C1 segment of cervical spinal cord (tissue), 14 donors: ENCODE measurements around the gene CDC42BPA.
"Not testable (repeated sequence)": the region's sequence is repeated elsewhere in the genome, so short reads cannot be mapped to it uniquely, and the experiment has no call there.

Experiments used
- DNase-seq, 14 donors: peaks; one replicate each; lab custom pipeline; 2025; lab: John Stamatoyannopoulos, UW

Gene CDC42BPA

GRCh38 chr1:226965581-226966440, 352.5 kb downstream of the CDC42BPA start:
- peak in 1 of 14 donors; percentile 61 for DNase-seq

- no peak for DNase-seq
These were observed 353.4 kb downstream of the CDC42BPA start for GRCh38 chr1:226964611-226965486.

- peak in 1 of 14 donors; percentile 46 for DNase-seq
These were observed 354.2 kb downstream of the CDC42BPA start for GRCh38 chr1:226964068-226964425.

GRCh38 chr1:226962421-226963391, 355.6 kb downstream of the CDC42BPA start:
- no peak for DNase-seq

GRCh38 chr1:226960944-226961765, 357.1 kb downstream of the CDC42BPA start:
- DNase-seq, result no peak

GRCh38 chr1:226960256-226960655, 358.0 kb downstream of the CDC42BPA start:
- DNase-seq, result no peak

GRCh38 chr1:226958300-226958699, 360.0 kb downstream of the CDC42BPA start:
- DNase-seq, result no peak

- DNase-seq, result no peak
These were observed 360.6 kb downstream of the CDC42BPA start for GRCh38 chr1:226957714-226958113.

- DNase-seq, result no peak
These were observed 361.2 kb downstream of the CDC42BPA start for GRCh38 chr1:226956942-226957713.

GRCh38 chr1:226955857-226956256, 362.4 kb downstream of the CDC42BPA start:
- DNase-seq, result not testable (repeated sequence)

- no peak for DNase-seq
These were observed 363.5 kb downstream of the CDC42BPA start for GRCh38 chr1:226954777-226955176.

- no peak for DNase-seq
These were observed 364.0 kb downstream of the CDC42BPA start for GRCh38 chr1:226954337-226954736.

- no peak for DNase-seq
These were observed 365.0 kb downstream of the CDC42BPA start for GRCh38 chr1:226953175-226953800.

- DNase-seq, result no peak
These were observed 366.2 kb downstream of the CDC42BPA start for GRCh38 chr1:226952118-226952441.

GRCh38 chr1:226951286-226952117, 366.8 kb downstream of the CDC42BPA start:
- no peak for DNase-seq

- no peak for DNase-seq
These were observed 367.4 kb downstream of the CDC42BPA start for GRCh38 chr1:226950871-226951270.

- DNase-seq, result no peak
These were observed 368.0 kb downstream of the CDC42BPA start for GRCh38 chr1:226950316-226950715.

- no peak for DNase-seq
These were observed 368.9 kb downstream of the CDC42BPA start for GRCh38 chr1:226949401-226949800.
